Large intestine (tissue), 3 donors: Measurements from ENCODE around the gene IGFN1. TPM values are rescaled to one million over a fixed set of nuclear protein-coding genes. Genes with fewer than 3 reads are reported as not detected.
A peak's percentile ranks its signal among the peaks of the same experiment; 100 is the strongest.

Source experiments
- DNase-seq, 2 donors: peaks; one replicate each; pipeline versions ENCODE4 v3.0.0 to v3.0.0-alpha.2; 2013
- H3K27ac ChIP-seq: one replicate; pipeline ENCODE4 v1.5.1; 2013; ENCODE audit warnings: low read length
- H3K27me3 ChIP-seq: 2 replicates; pipeline ENCODE4 v1.6.1; 2013; ENCODE audit warnings: low read length; ENCODE audit not compliant: control insufficient read depth, insufficient read depth
- H3K36me3 ChIP-seq: 2 replicates; pipeline ENCODE4 v1.6.1; 2013; ENCODE audit warnings: low read length; ENCODE audit not compliant: control insufficient read depth, insufficient read depth
- H3K4me1 ChIP-seq: one replicate; pipeline ENCODE4 v1.6.1; 2013; ENCODE audit warnings: low read length; ENCODE audit not compliant: control insufficient read depth, insufficient read depth
- H3K4me3 ChIP-seq: one replicate; pipeline ENCODE4 v1.5.1; 2013; ENCODE audit warnings: low read length
- H3K9me3 ChIP-seq: one replicate; pipeline ENCODE4 v1.6.1; 2013; ENCODE audit warnings: mild to moderate bottlenecking, low read depth, low read length, moderate library complexity; ENCODE audit not compliant: control insufficient read depth
- WGBS: methylation state at CpG from one replicate; pipeline ENCODE4 v1.1.5; 2013; ENCODE audit warnings: low lambda C conversion rate; ENCODE audit not compliant: insufficient coverage; 5-methylcytosine and 5-hydroxymethylcytosine counted together
- polyA plus RNA-seq: library from polyadenylated mRNA; unstranded; fragments of 120-200 nt; gene quantifications from one replicate; pipeline ENCODE4 v1.2.1, GENCODE V29; 2013

The IGFN1 gene
- polyA plus RNA-seq, 1 donor, result 0.42 TPM

GRCh38 chr1:201240171-201240570, 49.5 kb downstream of the IGFN1 start:
- Histone ChIP-seq H3K36me3 (no peaks in the 10 kb centered on the region), H3K4me1 (no peaks in the 10 kb centered on the region), H3K4me3 (no peak overlapping the region), H3K27ac (no peak overlapping the region), H3K9me3 (no peaks in the 10 kb centered on the region), H3K27me3 (peaks cover 3% of the 10 kb centered on the region)
- no peak for DNase-seq
- WGBS, result no CpG with 5 or more reads among the region's 3 CpGs

GRCh38 chr1:201241736-201242135, 51.1 kb downstream of the IGFN1 start:
- H3K36me3 ChIP-seq, result no peaks in the 10 kb centered on the region
- no peak overlapping the region for H3K27ac ChIP-seq
- DNase-seq, result no peak
- H3K4me1 ChIP-seq, result no peaks in the 10 kb centered on the region
- WGBS, result 100% methylated on average over 2 of the region's 2 CpGs
- H3K27me3 ChIP-seq, result peaks cover 3% of the 10 kb centered on the region
- H3K4me3 ChIP-seq, result no peak overlapping the region
- H3K9me3 ChIP-seq, result no peaks in the 10 kb centered on the region

- Histone ChIP-seq H3K27me3 (peaks cover 3% of the 10 kb centered on the region), H3K4me3 (no peak overlapping the region), H3K27ac (no peak overlapping the region), H3K36me3 (no peaks in the 10 kb centered on the region), H3K9me3 (no peaks in the 10 kb centered on the region), H3K4me1 (no peaks in the 10 kb centered on the region)
- no CpG with 5 or more reads among the region's 1 CpG for WGBS
- DNase-seq, result peak in 1 of 2 donors; percentile 24
Observed at GRCh38 chr1:201245082-201245481, 54.5 kb downstream of the IGFN1 start.

- H3K36me3 ChIP-seq, result no peaks in the 10 kb centered on the region
- no peaks in the 10 kb centered on the region for H3K27me3 ChIP-seq
- no peak for DNase-seq
- H3K9me3 ChIP-seq, result no peaks in the 10 kb centered on the region
- no peak overlapping the region for H3K4me3 ChIP-seq
- H3K4me1 ChIP-seq, result no peaks in the 10 kb centered on the region
- H3K27ac ChIP-seq, result no peak overlapping the region
- WGBS, result no CpG with 5 or more reads among the region's 14 CpGs
Observed at GRCh38 chr1:201248721-201249559, 58.3 kb downstream of the IGFN1 start.

GRCh38 chr1:201250326-201251011, 59.8 kb downstream of the IGFN1 start:
- Histone ChIP-seq H3K27ac (no peak overlapping the region), H3K9me3 (no peaks in the 10 kb centered on the region), H3K4me1 (no peaks in the 10 kb centered on the region), H3K36me3 (no peaks in the 10 kb centered on the region), H3K4me3 (no peak overlapping the region), H3K27me3 (no peaks in the 10 kb centered on the region)
- no peak for DNase-seq
- WGBS, result no CpG with 5 or more reads among the region's 10 CpGs

- no peak for DNase-seq
- H3K36me3 ChIP-seq, result no peaks in the 10 kb centered on the region
- no CpG with 5 or more reads among the region's 2 CpGs for WGBS
Observed at GRCh38 chr1:201251411-201251810, 60.8 kb downstream of the IGFN1 start.

GRCh38 chr1:201251851-201252430, 61.3 kb downstream of the IGFN1 start:
- WGBS, result no CpG with 5 or more reads among the region's 11 CpGs
- no peak for DNase-seq
- H3K4me1 ChIP-seq, result no peaks in the 10 kb centered on the region
- no peaks in the 10 kb centered on the region for H3K27me3 ChIP-seq
- H3K27ac ChIP-seq, result no peak overlapping the region
- H3K4me3 ChIP-seq, result no peak overlapping the region
- H3K9me3 ChIP-seq, result no peaks in the 10 kb centered on the region
- H3K36me3 ChIP-seq, result no peaks in the 10 kb centered on the region

More at GRCh38 chr1:201251411-201251810, 60.8 kb downstream of the IGFN1 start:
- Histone ChIP-seq H3K9me3 (no peaks in the 10 kb centered on the region), H3K27ac (no peak overlapping the region), H3K4me1 (no peaks in the 10 kb centered on the region), H3K4me3 (no peak overlapping the region), H3K27me3 (no peaks in the 10 kb centered on the region)

GRCh38 chr1:201252944-201253371, 62.3 kb downstream of the IGFN1 start:
- Histone ChIP-seq H3K27me3 (no peaks in the 10 kb centered on the region), H3K4me1 (no peaks in the 10 kb centered on the region), H3K4me3 (no peak overlapping the region), H3K36me3 (no peaks in the 10 kb centered on the region), H3K27ac (no peak overlapping the region), H3K9me3 (no peaks in the 10 kb centered on the region)
- no peak for DNase-seq
- WGBS, result no CpG with 5 or more reads among the region's 6 CpGs

- Histone ChIP-seq H3K36me3 (no peaks in the 10 kb centered on the region), H3K9me3 (no peaks in the 10 kb centered on the region), H3K4me1 (no peaks in the 10 kb centered on the region), H3K27me3 (no peaks in the 10 kb centered on the region), H3K27ac (no peak overlapping the region), H3K4me3 (no peak overlapping the region)
- DNase-seq, result no peak
- WGBS, result no CpG with 5 or more reads among the region's 10 CpGs
Observed at GRCh38 chr1:201253411-201253810, 62.8 kb downstream of the IGFN1 start.

- Histone ChIP-seq H3K27me3 (peaks cover 2% of the 10 kb centered on the region), H3K4me1 (no peaks in the 10 kb centered on the region), H3K27ac (no peak overlapping the region), H3K36me3 (no peaks in the 10 kb centered on the region), H3K4me3 (no peak overlapping the region), H3K9me3 (no peaks in the 10 kb centered on the region)
- DNase-seq, result no peak
- WGBS, result no CpG with 5 or more reads among the region's 9 CpGs
Observed at GRCh38 chr1:201253906-201254624, 63.4 kb downstream of the IGFN1 start.
